Activated T-cell treated with anti-CD3 and anti-CD28 coated beads for 1 hour (primary cell): ENCODE data around the gene EYS.

Source experiments
- DNase-seq: peaks from one replicate; pipeline ENCODE4 v3.0.0-alpha.2; 2020; ENCODE audit warnings: low read depth

Gene EYS

GRCh38 chr6:65202738-65203137 lies 504.3 kb downstream of the EYS start:
- no peak for DNase-seq

GRCh38 chr6:65199683-65200082 lies 507.3 kb downstream of the EYS start:
- DNase-seq: no peak

GRCh38 chr6:65199121-65199520 lies 507.9 kb downstream of the EYS start:
- DNase-seq: no peak

- DNase-seq: no peak
Observed at GRCh38 chr6:65191471-65191870, 515.6 kb downstream of the EYS start.

- no peak for DNase-seq
Observed at GRCh38 chr6:65189236-65189881, 517.7 kb downstream of the EYS start.

GRCh38 chr6:65186826-65187225 lies 520.2 kb downstream of the EYS start:
- no peak for DNase-seq

GRCh38 chr6:65182681-65183080 lies 524.3 kb downstream of the EYS start:
- DNase-seq: no peak

GRCh38 chr6:65170273-65170672 lies 536.8 kb downstream of the EYS start:
- no peak for DNase-seq

GRCh38 chr6:65161661-65162060 lies 545.4 kb downstream of the EYS start:
- DNase-seq: no peak

- DNase-seq: no peak
Observed at GRCh38 chr6:65157025-65157424, 550.0 kb downstream of the EYS start.

GRCh38 chr6:65155083-65155482 lies 551.9 kb downstream of the EYS start:
- no peak for DNase-seq

- DNase-seq: no peak
Observed at GRCh38 chr6:65149841-65150240, 557.2 kb downstream of the EYS start.

- DNase-seq: no peak
Observed at GRCh38 chr6:65148839-65149238, 558.2 kb downstream of the EYS start.

- DNase-seq: no peak
Observed at GRCh38 chr6:65135567-65135966, 571.5 kb downstream of the EYS start.

- DNase-seq: no peak
Observed at GRCh38 chr6:65126667-65127066, 580.4 kb downstream of the EYS start.

GRCh38 chr6:65123521-65123920 lies 583.5 kb downstream of the EYS start:
- DNase-seq: no peak

GRCh38 chr6:65117817-65118409 lies 589.1 kb downstream of the EYS start:
- DNase-seq: no peak

- DNase-seq: no peak
Observed at GRCh38 chr6:65116326-65116725, 590.7 kb downstream of the EYS start.

GRCh38 chr6:65113581-65113980 lies 593.4 kb downstream of the EYS start:
- no peak for DNase-seq

- DNase-seq: no peak
Observed at GRCh38 chr6:65112435-65112834, 594.6 kb downstream of the EYS start.

- no peak for DNase-seq
Observed at GRCh38 chr6:65110031-65110430, 597.0 kb downstream of the EYS start.

- no peak for DNase-seq
Observed at GRCh38 chr6:65098349-65098748, 608.7 kb downstream of the EYS start.

- DNase-seq: no peak
Observed at GRCh38 chr6:65091561-65091960, 615.5 kb downstream of the EYS start.

GRCh38 chr6:65088575-65088974 lies 618.5 kb downstream of the EYS start:
- DNase-seq: no peak
